MM.1S (cell line): Measurements from ENCODE around the gene TPM1.

Source experiments
- DNase-seq: peaks from one replicate; pipeline ENCODE4 v3.0.0-alpha.2; 2015
- H2AFZ ChIP-seq: fragments of 300-600 bp; sonication (generic); 2 replicates; pipeline ENCODE4 v1.6.0; 2016; ENCODE audit warnings: antibody characterized with exemption, low read length
- H3F3A ChIP-seq: fragments of 300-600 bp; sonication (generic); 2 replicates; pipeline ENCODE4 v1.6.1; 2016; ENCODE audit warnings: mild to moderate bottlenecking, antibody characterized with exemption, low read length, moderate library complexity, mixed read lengths; ENCODE audit not compliant: insufficient read depth
- H3K27ac ChIP-seq: fragments of 300-600 bp; sonication (generic); 2 replicates; pipeline ENCODE4 v1.5.1; 2016; ENCODE audit warnings: mild to moderate bottlenecking, low read length
- H3K27me3 ChIP-seq: fragments of 300-600 bp; sonication (generic); replicated peaks from 2 replicates; pipeline ENCODE4 v1.6.0; 2016; ENCODE audit warnings: low read length; ENCODE audit not compliant: insufficient read depth
- H3K36me3 ChIP-seq: fragments of 300-600 bp; sonication (generic); replicated peaks from 2 replicates; pipeline ENCODE4 v1.6.1; 2016; ENCODE audit warnings: mild to moderate bottlenecking, low read length, mixed read lengths; ENCODE audit not compliant: insufficient read depth
- H3K4me1 ChIP-seq: fragments of 300-600 bp; sonication (generic); 2 replicates; pipeline ENCODE4 v1.6.1; 2016; ENCODE audit warnings: low read length, mixed read lengths
- H3K4me2 ChIP-seq: fragments of 300-600 bp; sonication (generic); 2 replicates; pipeline ENCODE4 v1.6.0; 2016; ENCODE audit warnings: low read depth, low read length
- H3K4me3 ChIP-seq: fragments of 300-600 bp; sonication (generic); 2 replicates; pipeline ENCODE4 v1.5.1; 2016; ENCODE audit warnings: low read length, mixed read lengths
- H3K79me2 ChIP-seq: fragments of 300-600 bp; sonication (generic); 2 replicates; pipeline ENCODE4 v1.6.1; 2016; ENCODE audit warnings: mixed run types, low read length, mixed read lengths
- H3K9ac ChIP-seq: fragments of 300-600 bp; sonication (generic); 2 replicates; pipeline ENCODE4 v1.6.1; 2016; ENCODE audit warnings: low read length, mixed read lengths
- H3K9me2 ChIP-seq: fragments of 300-600 bp; sonication (generic); replicated peaks from 2 replicates; pipeline ENCODE4 v1.6.1; 2016; ENCODE audit warnings: mild to moderate bottlenecking, low read length, mixed read lengths; ENCODE audit not compliant: insufficient read depth
- H3K9me3 ChIP-seq: fragments of 300-600 bp; sonication (generic); replicated peaks from 2 replicates; pipeline ENCODE4 v1.6.1; 2016; ENCODE audit warnings: mild to moderate bottlenecking, low read length, mixed read lengths; ENCODE audit not compliant: insufficient read depth
- H4K20me1 ChIP-seq: fragments of 300-600 bp; sonication (generic); 2 replicates; pipeline ENCODE4 v1.6.1; 2016; ENCODE audit warnings: mild to moderate bottlenecking, low read length, moderate library complexity, mixed read lengths; ENCODE audit not compliant: insufficient read depth
- CTCF ChIP-seq: fragments of 300-600 bp; sonication (generic); IDR thresholded peaks from 2 replicates; pipeline ENCODE4 v1.5.1; 2016; ENCODE audit warnings: antibody characterized with exemption, low read length, mixed read lengths
- EZH2 ChIP-seq: fragments of 300-600 bp; sonication (generic); optimal IDR thresholded peaks from 2 replicates; pipeline ENCODE3; 2017; ENCODE audit warnings: low read depth, mild to moderate bottlenecking, antibody characterized with exemption, low read length, mixed read lengths
- EZH2phosphoT487 ChIP-seq: fragments of 300-600 bp; sonication (generic); IDR thresholded peaks from 2 replicates; pipeline ENCODE4 v1.6.1; 2018; ENCODE audit warnings: antibody characterized with exemption, low read length

TPM1 gene

GRCh38 chr15:63109498-63109897, 67.0 kb downstream of the TPM1 start:
- TF ChIP-seq EZH2 (no peak), EZH2phosphoT487 (no peak), CTCF (no peak)
- H3K27ac ChIP-seq = no peak overlapping the region
- H3K36me3 ChIP-seq = no peaks in the 10 kb centered on the region
- H3K9me3 ChIP-seq = no peaks in the 10 kb centered on the region
- no peaks in the 10 kb centered on the region for H3F3A ChIP-seq
- H3K4me2 ChIP-seq = no peak overlapping the region
- no peaks in the 10 kb centered on the region for H3K9me2 ChIP-seq
- H2AFZ ChIP-seq = no peak overlapping the region
- H3K4me1 ChIP-seq = no peaks in the 10 kb centered on the region
- H3K79me2 ChIP-seq = no peaks in the 10 kb centered on the region
- H3K27me3 ChIP-seq = no peaks in the 10 kb centered on the region
- DNase-seq = no peak
- H4K20me1 ChIP-seq = no peaks in the 10 kb centered on the region
- H3K9ac ChIP-seq = no peak overlapping the region
- H3K4me3 ChIP-seq = no peak overlapping the region

- Histone ChIP-seq H3K4me3 (no peak overlapping the region), H3K4me1 (no peaks in the 10 kb centered on the region), H3K9me2 (no peaks in the 10 kb centered on the region), H3K4me2 (no peak overlapping the region), H3K9ac (no peak overlapping the region), H3F3A (no peaks in the 10 kb centered on the region), H3K36me3 (no peaks in the 10 kb centered on the region), H3K27me3 (no peaks in the 10 kb centered on the region), H3K9me3 (no peaks in the 10 kb centered on the region), H3K79me2 (no peaks in the 10 kb centered on the region), H4K20me1 (no peaks in the 10 kb centered on the region), H3K27ac (no peak overlapping the region), H2AFZ (no peak overlapping the region)
- no peak for DNase-seq
- TF ChIP-seq EZH2 = no peak
- TF ChIP-seq CTCF = no peak
- no peak for TF ChIP-seq EZH2phosphoT487
These were observed 67.4 kb downstream of the TPM1 start for GRCh38 chr15:63109920-63110319.

- no peak for DNase-seq
- no peak overlapping the region for H3K4me2 ChIP-seq
- H3K27me3 ChIP-seq = no peaks in the 10 kb centered on the region
- no peaks in the 10 kb centered on the region for H3F3A ChIP-seq
- H3K4me3 ChIP-seq = no peak overlapping the region
- H3K79me2 ChIP-seq = no peaks in the 10 kb centered on the region
- H3K4me1 ChIP-seq = no peaks in the 10 kb centered on the region
- H4K20me1 ChIP-seq = no peaks in the 10 kb centered on the region
- no peaks in the 10 kb centered on the region for H3K9me3 ChIP-seq
- no peak overlapping the region for H3K9ac ChIP-seq
- no peak for TF ChIP-seq EZH2
- no peak for TF ChIP-seq CTCF
- TF ChIP-seq EZH2phosphoT487 = no peak
- no peak overlapping the region for H2AFZ ChIP-seq
- H3K9me2 ChIP-seq = no peaks in the 10 kb centered on the region
- no peaks in the 10 kb centered on the region for H3K36me3 ChIP-seq
- H3K27ac ChIP-seq = no peak overlapping the region
These were observed 68.0 kb downstream of the TPM1 start for GRCh38 chr15:63110428-63111026.
